Kidney (tissue), 14 donors: ENCODE measurements around the gene BABAM2. TPM values are rescaled to one million over a fixed set of nuclear protein-coding genes. Genes with fewer than 3 reads are reported as not detected.
"Not testable (repeated sequence)": the region's sequence is repeated elsewhere in the genome, so short reads cannot be mapped to it uniquely, and the experiment has no call there.

Experiments used
- DNase-seq, 5 donors: peaks; one replicate each; pipeline ENCODE4 v3.0.0-alpha.2; 2013 to 2020
- FAIRE-seq: peaks from 2 replicates; lab custom pipeline; 2012; peaks lifted over from hg19 to GRCh38; lab: Jason Lieb, UNC
- H3K27ac ChIP-seq, 2 donors: one replicate each; pipeline ENCODE4 v1.7.0; 2013; ENCODE audit warnings: low read depth in 2 of 2, low read length in 2 of 2, inconsistent platforms in 1 of 2
- H3K27me3 ChIP-seq: one replicate; pipeline ENCODE4 v1.7.1; 2013; ENCODE audit warnings: low read length, inconsistent platforms; ENCODE audit not compliant: control insufficient read depth, insufficient read depth
- H3K36me3 ChIP-seq, 3 donors: one replicate each; pipeline versions ENCODE4 v1.7.0 to v1.7.1; 2013; ENCODE audit warnings: low read length in 3 of 3, control low read depth in 1 of 3, inconsistent platforms in 1 of 3; ENCODE audit not compliant: insufficient read depth in 3 of 3, control insufficient read depth in 2 of 3
- H3K4me1 ChIP-seq, 3 donors: one replicate each; pipeline versions ENCODE4 v1.7.0 to v1.7.1; 2013; ENCODE audit warnings: low read length in 3 of 3, inconsistent platforms in 1 of 3, low read depth in 1 of 3; ENCODE audit not compliant: control insufficient read depth in 2 of 3, insufficient read depth in 2 of 3
- H3K4me3 ChIP-seq, 3 donors: one replicate each; pipeline versions ENCODE4 v1.7.0 to v1.8.1; 2013; ENCODE audit warnings: low read length in 3 of 3, control low read depth in 1 of 3, inconsistent platforms in 1 of 3
- H3K9ac ChIP-seq, 3 donors: one replicate each; pipeline versions ENCODE4 v1.7.0 to v1.7.1; 2013; ENCODE audit warnings: low read length in 3 of 3, control low read depth in 1 of 3, inconsistent platforms in 1 of 3
- H3K9me3 ChIP-seq, 3 donors: one replicate each; pipeline versions ENCODE4 v1.7.0 to v1.7.1; 2013; ENCODE audit warnings: low read length in 3 of 3, control low read depth in 1 of 3, inconsistent platforms in 1 of 3; ENCODE audit not compliant: control insufficient read depth in 2 of 3, insufficient read depth in 1 of 3
- CTCF ChIP-seq: IDR thresholded peaks from 3 replicates; pipeline ENCODE4 v1.5.1; 2012; ENCODE audit warnings: mild to moderate bottlenecking, moderate library complexity, borderline replicate concordance; ENCODE audit not compliant: insufficient read depth; ENCODE audit errors: extremely low read depth
- intact Hi-C: fragments of 100-400 bp; cut with DNase I; formaldehyde crosslinking; loops from one replicate; pipeline ENCODE4 v1.11.1; 2022
- polyA plus RNA-seq: library from polyadenylated mRNA; stranded (reverse); fragments of 350-450 nt; fragmentation: Illumina TruSeq; extraction: RNeasy Lipid Tissue Mini Kit (QIAGEN cat#74804); gene quantifications from one replicate; pipeline ENCODE4 v1.2.3, GENCODE V29; 2014; ENCODE audit warnings: low read depth, low replicate concordance; ENCODE audit not compliant: insufficient read depth
- total RNA-seq: library from RNA; stranded (reverse); fragmentation: NEBNext Ultra II Directional; extraction: Animal tissue kit (Norgen Biotek cat#: 25700); gene quantifications from one replicate; pipeline ENCODE4 v1.2.1, GENCODE V29; 2021
- donor health status: control.
- donor health status: control.
- donor health status: control.
- donor health status: control.
- donor health status: control.
- donor health status: DM: yes; HTN: yes; CAD: no.
- donor health status: Normal renal cell carcinoma (clear cell type).

Gene BABAM2
- total and polyA plus RNA-seq, 2 donors from 2014 or later, result 68.4 to 74.1 TPM

- Histone ChIP-seq H3K9ac (no peak overlapping the region), H3K4me3 (no peak overlapping the region), H3K27ac (no peak overlapping the region), H3K27me3 (no peaks in the 10 kb centered on the region), H3K4me1 (no peaks in the 10 kb centered on the region), H3K36me3 (no peaks in the 10 kb centered on the region), H3K9me3 (no peaks in the 10 kb centered on the region)
- intact Hi-C loops, result no loop called here
- TF ChIP-seq CTCF, result no peak
- DNase-seq (no peak), FAIRE-seq (no peak)
Measured at GRCh38 chr2:28252311-28252710, 361.8 kb downstream of the BABAM2 start.

GRCh38 chr2:28253543-28253942 is 363.0 kb downstream of the BABAM2 start:
- no peak for TF ChIP-seq CTCF
- H3K9me3 ChIP-seq, result no peaks in the 10 kb centered on the region
- no peak overlapping the region for H3K27ac ChIP-seq
- no peaks in the 10 kb centered on the region for H3K4me1 ChIP-seq
- intact Hi-C loops, result no loop called here
- no peaks in the 10 kb centered on the region for H3K36me3 ChIP-seq
- DNase-seq, result no peak
- H3K9ac ChIP-seq, result no peak overlapping the region
- H3K27me3 ChIP-seq, result no peaks in the 10 kb centered on the region
- no peak for FAIRE-seq
- H3K4me3 ChIP-seq, result no peak overlapping the region

GRCh38 chr2:28255231-28255630 is 364.7 kb downstream of the BABAM2 start:
- H3K27ac ChIP-seq, FAIRE-seq, H3K4me3 ChIP-seq, H3K4me1 ChIP-seq, H3K9me3 ChIP-seq, DNase-seq, H3K36me3 ChIP-seq, H3K9ac ChIP-seq, H3K27me3 ChIP-seq, intact Hi-C loops: not testable (repeated sequence)

GRCh38 chr2:28257182-28257581 is 366.7 kb downstream of the BABAM2 start:
- DNase-seq, result no peak
- intact Hi-C loops, result no loop called here

GRCh38 chr2:28259226-28259625 is 368.7 kb downstream of the BABAM2 start:
- H3K4me1 ChIP-seq, H3K36me3 ChIP-seq, H3K4me3 ChIP-seq, H3K9me3 ChIP-seq, H3K27ac ChIP-seq, H3K9ac ChIP-seq, intact Hi-C loops, H3K27me3 ChIP-seq, DNase-seq, FAIRE-seq: not testable (repeated sequence)

More at GRCh38 chr2:28257182-28257581, 366.7 kb downstream of the BABAM2 start:
- Histone ChIP-seq H3K36me3 (no peaks in the 10 kb centered on the region), H3K9ac (no peak overlapping the region), H3K9me3 (peaks cover 0 to 2% (median 0%) of the 10 kb centered on the region in 3 donors), H3K4me1 (no peaks in the 10 kb centered on the region), H3K27ac (no peak overlapping the region), H3K27me3 (no peaks in the 10 kb centered on the region), H3K4me3 (no peak overlapping the region)
- no peak for TF ChIP-seq CTCF
- no peak for FAIRE-seq
